RWPE2 (cell line): ENCODE data around the gene TNNC2.
"Not testable (repeated sequence)": the region's sequence is repeated elsewhere in the genome, so short reads cannot be mapped to it uniquely, and the experiment has no call there.

Experiments used
- ATAC-seq: fragments of 200-7000 bp; cut with Tn5 transposase; 3 replicates; pipeline ENCODE4 v1.9.1; 2021; ENCODE audit warnings: low read depth
- DNase-seq: peaks from one replicate; pipeline ENCODE4 v3.0.0-alpha.2; 2020; ENCODE audit warnings: low spot score
- H3K27ac ChIP-seq: fragments of 450-650 bp; 2 replicates; pipeline ENCODE4 v1.5.1; 2017; ENCODE audit warnings: mild to moderate bottlenecking; ENCODE audit not compliant: poor library complexity, severe bottlenecking
- H3K27me3 ChIP-seq: fragments of 250-450 bp; sonication (Bioruptor Pico); 2 replicates; pipeline ENCODE4 v1.5.1; 2021; ENCODE audit warnings: mild to moderate bottlenecking, moderate library complexity; ENCODE audit not compliant: insufficient read depth, poor library complexity, severe bottlenecking
- H3K36me3 ChIP-seq: fragments of 250-450 bp; sonication (Bioruptor Pico); 2 replicates; pipeline ENCODE4 v1.5.1; 2020; ENCODE audit warnings: low read depth, mild to moderate bottlenecking, moderate library complexity
- H3K4me1 ChIP-seq: fragments of 250-450 bp; sonication (Bioruptor Pico); 2 replicates; pipeline ENCODE4 v1.5.1; 2021; ENCODE audit warnings: mild to moderate bottlenecking, moderate library complexity; ENCODE audit not compliant: insufficient read depth, poor library complexity, severe bottlenecking
- H3K4me3 ChIP-seq: fragments of 250-450 bp; sonication (Bioruptor Pico); 2 replicates; pipeline ENCODE4 v1.5.1; 2021; ENCODE audit warnings: mild to moderate bottlenecking, moderate library complexity; ENCODE audit not compliant: severe bottlenecking
- H3K9me3 ChIP-seq: fragments of 250-450 bp; sonication (Bioruptor Pico); 2 replicates; pipeline ENCODE4 v1.5.1; 2021; ENCODE audit warnings: mild to moderate bottlenecking, moderate library complexity; ENCODE audit not compliant: severe bottlenecking
- CTCF ChIP-seq: fragments of 450-650 bp; IDR thresholded peaks from one replicate; pipeline ENCODE4 v1.5.1; 2017; ENCODE audit warnings: mild to moderate bottlenecking, moderate library complexity; ENCODE audit not compliant: poor library complexity, severe bottlenecking

TNNC2 gene

DNA sequence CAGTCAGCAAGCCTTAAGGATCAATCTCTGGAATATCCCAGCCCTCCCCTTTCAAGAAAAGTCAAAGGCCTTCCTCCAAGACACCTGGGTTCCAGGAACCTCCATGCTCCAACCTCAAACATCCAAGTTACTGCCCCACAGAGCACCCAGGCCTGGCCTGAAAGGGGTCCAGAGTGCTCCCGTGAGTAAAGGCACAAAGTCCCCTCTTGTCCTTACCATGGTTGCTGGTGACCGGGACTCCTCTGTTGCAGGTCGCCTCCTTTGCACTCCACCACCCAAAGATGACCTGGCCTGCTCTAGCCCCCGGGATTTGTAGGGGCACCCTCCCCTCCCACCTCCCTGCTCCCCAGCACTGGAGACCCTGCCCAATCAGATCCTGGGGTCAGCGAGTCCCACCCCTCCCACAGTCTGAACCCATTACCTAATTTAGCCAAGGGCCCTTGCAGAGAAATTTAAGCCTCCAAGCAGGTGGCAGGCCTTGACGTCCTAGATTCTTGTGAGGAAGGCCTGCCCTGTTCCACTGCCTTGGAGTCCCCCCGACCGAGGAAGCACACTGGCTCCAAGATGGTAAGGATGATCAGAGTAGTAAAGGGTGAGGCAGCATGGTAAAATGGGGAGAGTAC is at the start of gene TNNC2:
TSS of gene TNNC2 (minus strand) at position 283 of the 623 bp plus-strand sequence. CDS start at position 219, 64 bp downstream.
- Histone ChIP-seq H3K36me3 (no peaks in the 10 kb centered on the region), H3K9me3 (no peaks in the 10 kb centered on the region), H3K27me3 (peaks cover 15% of the 10 kb centered on the region), H3K4me1 (no peaks in the 10 kb centered on the region), H3K4me3 (no peak within 1 kb of the TSS), H3K27ac (no peak within 1 kb of the TSS)
- TF ChIP-seq CTCF = no peak
- ATAC-seq (no peak), DNase-seq (no peak)

- H3K4me1 ChIP-seq = no peaks in the 10 kb centered on the region
- no peaks in the 10 kb centered on the region for H3K36me3 ChIP-seq
- no peaks in the 10 kb centered on the region for H3K9me3 ChIP-seq
- H3K4me3 ChIP-seq = no peak overlapping the region
- DNase-seq = no peak
- no peaks in the 10 kb centered on the region for H3K27me3 ChIP-seq
- TF ChIP-seq CTCF = no peak
- no peak overlapping the region for H3K27ac ChIP-seq
- no peak for ATAC-seq
These were observed 47.5 kb upstream of the TNNC2 start for GRCh38 chr20:45874576-45874975.

GRCh38 chr20:45874104-45874481 is 47.0 kb upstream of the TNNC2 start:
- ATAC-seq, H3K36me3 ChIP-seq, H3K27me3 ChIP-seq, H3K9me3 ChIP-seq, H3K4me3 ChIP-seq, H3K27ac ChIP-seq, H3K4me1 ChIP-seq: not testable (repeated sequence)
- peak; percentile 64 for DNase-seq

DNA sequence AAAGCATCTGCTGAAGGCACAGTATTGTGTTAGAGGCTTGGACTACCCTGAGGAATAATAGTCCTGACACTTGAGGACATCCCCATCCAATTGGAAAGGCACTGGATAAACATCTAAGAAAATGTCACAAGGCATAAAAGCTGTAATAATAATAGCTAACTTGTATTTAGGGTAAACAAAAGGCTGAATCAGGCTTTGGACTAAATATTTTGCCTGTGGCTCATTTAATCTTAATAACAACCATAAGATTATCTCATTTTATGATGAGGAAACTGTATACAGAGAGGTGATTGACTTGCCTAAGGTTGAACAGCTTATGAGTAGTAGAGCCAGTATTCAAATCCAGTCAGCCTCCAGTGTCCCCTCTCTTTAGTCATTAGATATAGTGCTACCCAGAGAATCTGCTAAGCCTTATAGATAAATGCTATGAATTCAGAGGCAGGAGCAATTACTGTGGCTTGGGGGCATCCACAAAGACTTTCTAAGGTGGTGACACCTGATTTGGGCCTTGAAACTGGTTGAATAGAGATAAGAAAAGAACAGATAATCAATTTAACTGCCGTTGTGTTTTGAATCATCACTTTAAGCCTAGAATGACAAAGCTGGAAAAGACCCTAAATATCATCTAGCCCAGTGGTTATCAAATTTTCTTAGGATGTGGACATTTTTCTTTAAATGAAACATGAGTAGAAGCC is 46.4 kb upstream of the TNNC2 start:
- no peak overlapping the region for H3K27ac ChIP-seq
- H3K36me3 ChIP-seq = no peaks in the 10 kb centered on the region
- H3K4me1 ChIP-seq = no peaks in the 10 kb centered on the region
- H3K9me3 ChIP-seq = no peaks in the 10 kb centered on the region
- no peak for TF ChIP-seq CTCF
- H3K27me3 ChIP-seq = no peaks in the 10 kb centered on the region
- DNase-seq (no peak), ATAC-seq (no peak)
- H3K4me3 ChIP-seq = no peak overlapping the region

GRCh38 chr20:45872626-45873025 is 45.5 kb upstream of the TNNC2 start:
- peak; percentile 80 for DNase-seq
- Histone ChIP-seq H3K27me3 (no peaks in the 10 kb centered on the region), H3K27ac (no peak overlapping the region), H3K9me3 (no peaks in the 10 kb centered on the region), H3K4me1 (peaks cover 6% of the 10 kb centered on the region), H3K36me3 (no peaks in the 10 kb centered on the region), H3K4me3 (no peak overlapping the region)
- ATAC-seq = no peak
- TF ChIP-seq CTCF = no peak
